Calu3 (cell line): ENCODE data around the gene HORMAD1. TPM values are rescaled to one million over a fixed set of nuclear protein-coding genes. Genes with fewer than 3 reads are reported as not detected.

Experiments used
- BruUV-seq: library from RNA; stranded (reverse); fragments of 400-500 nt; replicated peaks from 2 replicates; lab custom pipeline; 2021; lab: Mats Ljungman, UMichigan
- CTCF ChIA-PET: fragments of 300-600 bp; sonication (Branson Sonifier 250); formaldehyde crosslinking; loops from one replicate; lab custom pipeline; 2022; ENCODE audit warnings: antibody characterized with exemption; lab: Charles Lee
- DNase-seq: peaks from one replicate; pipeline ENCODE4 v3.0.0; 2022
- H3K27ac Mint-ChIP-seq: one replicate; pipeline ENCODE4 v1.8.0; 2022; ENCODE audit warnings: mixed read lengths; ENCODE audit not compliant: unreplicated experiment
- H3K27me3 Mint-ChIP-seq: one replicate; pipeline ENCODE4 v1.8.0; 2022; ENCODE audit warnings: mixed read lengths; ENCODE audit not compliant: unreplicated experiment
- H3K36me3 Mint-ChIP-seq: one replicate; pipeline ENCODE4 v1.8.0; 2022; ENCODE audit warnings: mild to moderate bottlenecking, moderate library complexity, mixed read lengths; ENCODE audit not compliant: insufficient read depth, unreplicated experiment
- H3K4me1 Mint-ChIP-seq: one replicate; pipeline ENCODE4 v1.8.0; 2022; ENCODE audit warnings: mild to moderate bottlenecking, low read depth, mixed read lengths; ENCODE audit not compliant: unreplicated experiment
- H3K4me3 Mint-ChIP-seq: one replicate; pipeline ENCODE4 v1.8.0; 2022; ENCODE audit warnings: mild to moderate bottlenecking, low read depth, moderate library complexity, mixed read lengths; ENCODE audit not compliant: unreplicated experiment
- H3K9me3 Mint-ChIP-seq: one replicate; pipeline ENCODE4 v1.8.0; 2022; ENCODE audit warnings: low read depth, mixed read lengths; ENCODE audit not compliant: unreplicated experiment
- intact Hi-C: fragments of 100-400 bp; cut with micrococcal nuclease; formaldehyde crosslinking; loops from one replicate; pipeline ENCODE4 v1.10.0; 2022; ENCODE audit not compliant: unreplicated experiment
- total RNA-seq: library from RNA; stranded (reverse); gene quantifications from 2 replicates; pipeline ENCODE4 v1.2.3, GENCODE V29; 2022
- TF ChIP-seq, protein P1 (sequence below): fragments of 200-600 bp; IDR thresholded peaks from one replicate; pipeline ENCODE4 v1.8.0; 2022; ENCODE audit warnings: antibody characterized with exemption; ENCODE audit not compliant: unreplicated experiment

Gene HORMAD1
- total RNA-seq, 1 experiment from 2014 or later, result not detected

DNA sequence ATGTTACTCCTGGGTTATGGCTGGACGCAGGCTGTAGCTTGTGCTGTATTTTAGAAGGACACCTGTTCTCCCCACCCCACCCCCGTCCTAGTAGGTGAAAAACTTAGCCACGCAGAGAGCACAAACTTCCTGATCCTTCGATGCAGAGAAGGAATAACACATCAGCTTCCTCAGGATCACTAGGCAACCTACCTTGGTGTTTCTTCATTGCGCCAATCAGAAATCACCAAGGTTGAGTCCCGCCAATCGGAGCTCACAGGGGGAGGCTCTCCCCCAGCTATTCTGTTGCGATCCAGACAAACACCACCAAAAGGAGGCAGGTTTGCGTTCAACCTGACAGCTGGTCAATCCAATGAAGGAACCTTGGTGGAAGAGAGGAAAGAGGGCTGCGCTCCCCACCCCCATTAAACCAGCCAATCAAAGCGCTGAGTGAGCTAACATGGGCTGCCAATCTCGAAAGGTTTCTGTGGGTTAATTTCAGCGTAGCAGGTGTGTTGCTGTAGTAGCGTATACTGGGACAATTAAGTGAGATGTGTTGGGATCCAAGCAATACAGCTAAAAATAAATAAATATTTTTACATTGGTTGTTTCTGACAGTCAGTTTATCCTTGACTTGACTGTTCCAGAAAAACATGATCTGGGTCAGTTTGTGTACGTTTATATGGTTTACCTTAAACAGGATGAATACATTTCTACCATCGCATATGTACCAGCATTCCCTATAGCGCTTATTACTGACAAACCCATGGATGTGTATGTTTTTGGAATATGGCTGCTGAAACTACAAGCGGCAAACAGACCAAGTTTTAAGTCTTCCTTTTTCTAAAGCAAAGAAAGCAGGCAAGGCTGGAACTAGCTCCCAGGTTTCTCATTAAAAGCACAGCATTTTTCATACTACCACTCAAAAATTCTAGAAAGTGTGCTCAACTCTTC is 23.4 kb downstream of the HORMAD1 start, which contains the start of gene GOLPH3L:
GOLPH3L (minus strand) TSS at position 160 of the 933 bp plus-strand sequence. CDS start 2,316 bp downstream, outside the sequence.
- Mint-ChIP-seq H3K9me3 (no peaks in the 10 kb centered on the region), H3K36me3 (peaks cover 50% of the 10 kb centered on the region)
- TF ChIP-seq, protein P1, sequence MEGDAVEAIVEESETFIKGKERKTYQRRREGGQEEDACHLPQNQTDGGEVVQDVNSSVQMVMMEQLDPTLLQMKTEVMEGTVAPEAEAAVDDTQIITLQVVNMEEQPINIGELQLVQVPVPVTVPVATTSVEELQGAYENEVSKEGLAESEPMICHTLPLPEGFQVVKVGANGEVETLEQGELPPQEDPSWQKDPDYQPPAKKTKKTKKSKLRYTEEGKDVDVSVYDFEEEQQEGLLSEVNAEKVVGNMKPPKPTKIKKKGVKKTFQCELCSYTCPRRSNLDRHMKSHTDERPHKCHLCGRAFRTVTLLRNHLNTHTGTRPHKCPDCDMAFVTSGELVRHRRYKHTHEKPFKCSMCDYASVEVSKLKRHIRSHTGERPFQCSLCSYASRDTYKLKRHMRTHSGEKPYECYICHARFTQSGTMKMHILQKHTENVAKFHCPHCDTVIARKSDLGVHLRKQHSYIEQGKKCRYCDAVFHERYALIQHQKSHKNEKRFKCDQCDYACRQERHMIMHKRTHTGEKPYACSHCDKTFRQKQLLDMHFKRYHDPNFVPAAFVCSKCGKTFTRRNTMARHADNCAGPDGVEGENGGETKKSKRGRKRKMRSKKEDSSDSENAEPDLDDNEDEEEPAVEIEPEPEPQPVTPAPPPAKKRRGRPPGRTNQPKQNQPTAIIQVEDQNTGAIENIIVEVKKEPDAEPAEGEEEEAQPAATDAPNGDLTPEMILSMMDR, result no peak

GRCh38 chr1:150696590-150696989 is 24.1 kb downstream of the HORMAD1 start:
- BruUV-seq, result no TSS peak
- H3K4me1 Mint-ChIP-seq, result peaks cover 12% of the 10 kb centered on the region
- CTCF ChIA-PET, result interaction anchor here (0.7 to 2.2 kb wide), 11 partner anchors 10 to 164 kb away, joined by 3 to 19 read pairs (median 4); partner anchors contain the start of genes ENSA and MCL1
- H3K4me3 Mint-ChIP-seq, result peak overlapping the region; percentile 74
- H3K27me3 Mint-ChIP-seq, result no peaks in the 10 kb centered on the region
- no peak for DNase-seq
- intact Hi-C loops, result loop anchor here (2.0 to 10.0 kb wide), 3 partner anchors 28 to 132 kb away; partner anchors contain the start of gene ENSA
- peaks cover 52% of the 10 kb centered on the region for H3K36me3 Mint-ChIP-seq
- H3K27ac Mint-ChIP-seq, result peak overlapping the region; percentile 63
- no peaks in the 10 kb centered on the region for H3K9me3 Mint-ChIP-seq
- TF ChIP-seq, protein P1, result no peak

More for the DNA sequence above, 23.4 kb downstream of the HORMAD1 start, which contains the start of gene GOLPH3L:
- intact Hi-C loops, result loop anchor here (2.0 to 10.0 kb wide), 3 partner anchors 28 to 132 kb away; partner anchors contain the start of gene ENSA
- peak within 1 kb of the TSS; percentile 63 for H3K27ac Mint-ChIP-seq
- DNase-seq, result peak; percentile 97
- no peaks in the 10 kb centered on the region for H3K27me3 Mint-ChIP-seq
- no TSS peak for BruUV-seq
- peak within 1 kb of the TSS; percentile 74 for H3K4me3 Mint-ChIP-seq
- CTCF ChIA-PET, result interaction anchor here (0.5 to 2.2 kb wide), 15 partner anchors 10 to 284 kb away, joined by 3 to 19 read pairs (median 3); partner anchors contain the start of genes ENSA and MCL1
- peaks cover 12% of the 10 kb centered on the region for H3K4me1 Mint-ChIP-seq

GRCh38 chr1:150696162-150696561 is 24.5 kb downstream of the HORMAD1 start:
- Mint-ChIP-seq H3K27me3 (no peaks in the 10 kb centered on the region), H3K4me3 (peak overlapping the region; percentile 74), H3K27ac (peak overlapping the region; percentile 63), H3K36me3 (peaks cover 56% of the 10 kb centered on the region), H3K4me1 (peaks cover 12% of the 10 kb centered on the region), H3K9me3 (no peaks in the 10 kb centered on the region)
- BruUV-seq, result TSS peak; percentile 54
- CTCF ChIA-PET, result interaction anchor here (0.6 to 2.2 kb wide), 6 partner anchors 9 to 165 kb away, joined by 3 to 19 read pairs (median 4); partner anchors contain the start of gene ENSA
- TF ChIP-seq, protein P1, result no peak
- intact Hi-C loops, result loop anchor here (2.0 to 10.0 kb wide), 3 partner anchors 27 to 131 kb away; partner anchors contain the start of gene ENSA
- no peak for DNase-seq

- Mint-ChIP-seq H3K4me1 (peaks cover 12% of the 10 kb centered on the region), H3K36me3 (peaks cover 60% of the 10 kb centered on the region), H3K4me3 (peak overlapping the region; percentile 74), H3K27ac (no peak overlapping the region), H3K9me3 (no peaks in the 10 kb centered on the region), H3K27me3 (no peaks in the 10 kb centered on the region)
- no TSS peak for BruUV-seq
- intact Hi-C loops, result loop anchor here (10.0 kb wide), 2 partner anchors 71 to 131 kb away; partner anchors contain the start of gene ENSA
- CTCF ChIA-PET, result interaction anchor here (0.6 to 2.2 kb wide), 5 partner anchors 9 to 164 kb away, joined by 3 to 12 read pairs (median 4); partner anchors contain the start of gene ENSA
- DNase-seq, result no peak
- TF ChIP-seq, protein P1, result no peak
Observed at GRCh38 chr1:150695561-150695960, 25.1 kb downstream of the HORMAD1 start.
